T-helper 2 cell (primary cell): Measurements from ENCODE around the gene MEX3A.
"Not testable (repeated sequence)": the region's sequence is repeated elsewhere in the genome, so short reads cannot be mapped to it uniquely, and the experiment has no call there.

ENCODE experiments used
- DNase-seq, 5 experiments: peaks; one replicate each; pipeline versions ENCODE4 v3.0.0 to v3.0.0-alpha.2; 2012 to 2022

The MEX3A gene

DNA sequence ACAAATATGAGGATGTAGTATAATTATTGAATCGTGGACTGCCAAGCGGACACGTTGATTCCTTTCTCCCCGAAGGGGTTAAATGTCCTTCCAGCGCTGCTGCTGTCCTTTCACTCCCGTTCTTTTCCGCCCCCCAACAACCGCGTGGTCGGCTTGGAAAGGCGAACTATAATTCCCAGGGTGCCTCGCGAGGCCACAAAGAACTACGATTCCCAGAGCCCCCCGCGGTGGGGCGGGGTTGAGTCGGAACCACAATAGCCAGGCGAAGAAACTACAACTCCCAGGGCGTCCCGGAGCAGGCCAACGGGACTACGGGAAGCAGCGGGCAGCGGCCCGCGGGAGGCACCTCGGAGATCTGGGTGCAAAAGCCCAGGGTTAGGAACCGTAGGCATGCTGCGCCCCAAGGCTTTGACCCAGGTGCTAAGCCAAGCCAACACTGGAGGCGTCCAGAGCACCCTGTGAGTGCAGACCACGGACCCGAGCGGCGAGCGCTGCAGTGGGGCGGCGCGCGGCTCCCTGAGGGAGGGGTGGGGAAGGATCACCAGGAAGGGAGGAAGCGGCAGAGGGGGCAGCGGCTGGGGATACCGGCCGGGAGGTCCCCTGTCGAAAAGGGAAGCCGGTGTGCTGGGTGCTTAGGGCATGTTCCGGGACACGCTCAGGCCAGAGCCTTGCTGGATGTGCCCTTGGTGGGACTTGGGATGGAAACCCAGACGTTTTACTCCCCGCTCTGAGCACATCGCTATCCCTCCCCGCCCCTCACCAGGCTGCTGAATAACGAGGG lies 27.6 kb downstream of the MEX3A start, which contains the start of gene LAMTOR2:
LAMTOR2 (plus strand) TSS at position 283 of the 781 bp plus-strand sequence; CDS start at position 391, 108 bp downstream.
- peak; percentile 80 to 97 (median 93) for DNase-seq

DNA sequence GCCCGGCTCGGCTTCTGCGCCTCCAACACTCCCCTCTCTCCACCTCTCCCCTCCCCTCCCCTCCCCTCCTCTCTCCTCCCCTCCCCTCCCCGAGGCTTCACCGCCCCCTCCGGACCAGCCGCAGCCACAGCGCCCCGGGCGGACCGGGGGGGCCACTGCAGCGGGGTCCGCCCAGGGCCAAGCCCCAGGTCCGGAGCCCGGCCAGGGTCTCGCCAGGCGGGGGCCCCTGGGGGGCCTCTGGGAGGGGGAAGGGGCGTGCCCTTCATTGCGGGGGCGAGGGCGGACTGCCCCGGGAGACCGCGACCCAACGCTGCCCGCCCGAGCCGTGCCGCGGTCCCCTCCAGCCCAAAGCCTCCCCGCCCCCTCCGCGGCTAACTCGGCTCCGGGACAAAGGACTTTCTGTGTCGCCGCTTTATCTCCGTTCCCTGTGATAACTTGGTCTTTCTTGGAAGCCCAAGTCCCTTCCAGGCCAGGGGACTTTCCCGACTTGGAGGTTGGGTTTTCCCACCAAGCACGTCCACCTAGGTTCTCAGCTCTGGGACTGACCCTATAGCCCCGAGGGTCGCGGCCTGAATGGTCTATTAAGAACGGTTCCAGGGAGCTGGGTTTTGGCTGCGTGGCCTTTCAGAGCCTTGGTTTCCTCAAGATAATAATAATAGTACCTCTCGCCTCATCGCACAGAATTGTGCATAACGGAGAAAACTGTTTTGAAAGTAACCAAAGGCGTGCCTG lies 28.3 kb downstream of the MEX3A start, which contains the start of gene UBQLN4:
UBQLN4 (minus strand) TSS at position 31 of the 732 bp plus-strand sequence. CDS start 97 bp downstream, outside the sequence.
- DNase-seq, result peak; percentile 65 to 90 (median 79)

DNA sequence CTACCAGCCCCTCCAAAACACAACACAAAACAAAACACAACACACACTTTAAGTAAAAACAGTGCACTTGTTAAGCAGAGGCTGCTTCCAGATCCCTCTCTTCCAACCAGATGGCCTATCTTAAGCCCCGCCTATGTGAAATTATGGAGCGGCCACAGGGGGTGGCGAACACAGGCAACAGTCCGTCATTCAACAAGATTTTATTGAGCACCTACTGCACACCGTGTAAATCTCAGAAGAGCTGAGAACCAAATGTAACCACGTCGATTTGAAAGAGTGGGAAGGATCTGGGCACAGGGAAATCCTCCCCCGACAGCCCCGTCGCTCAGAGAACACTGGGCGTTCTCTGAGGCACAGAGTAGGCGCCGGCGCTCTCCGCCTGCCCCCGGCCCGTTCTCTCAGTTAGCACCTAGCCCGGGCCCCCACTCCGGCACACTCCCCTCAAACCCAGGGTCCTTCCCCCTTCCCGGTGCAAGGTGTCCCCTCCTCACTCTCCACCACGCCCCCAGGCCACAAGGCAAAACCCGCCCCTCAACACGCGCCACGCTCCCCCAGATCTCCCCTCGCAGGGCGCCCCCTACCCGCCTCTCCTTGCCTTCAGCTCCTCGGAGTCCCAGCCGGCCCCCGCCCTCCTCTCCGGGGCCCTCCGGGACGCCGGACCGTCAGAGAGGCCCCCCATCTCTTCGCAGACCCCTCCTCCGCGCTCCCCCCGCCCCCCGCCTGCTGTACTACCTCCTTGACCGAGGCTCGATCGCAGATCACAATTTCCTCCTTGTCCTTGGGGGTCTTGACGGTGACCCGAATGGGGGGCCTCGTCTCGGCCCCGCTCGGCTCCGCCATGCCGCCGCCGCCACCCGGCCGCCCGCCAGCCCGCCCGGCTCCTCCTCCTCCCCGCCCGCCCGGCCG lies 29.1 kb downstream of the MEX3A start:
- DNase-seq, result peak; percentile 45 to 70 (median 60)

DNA sequence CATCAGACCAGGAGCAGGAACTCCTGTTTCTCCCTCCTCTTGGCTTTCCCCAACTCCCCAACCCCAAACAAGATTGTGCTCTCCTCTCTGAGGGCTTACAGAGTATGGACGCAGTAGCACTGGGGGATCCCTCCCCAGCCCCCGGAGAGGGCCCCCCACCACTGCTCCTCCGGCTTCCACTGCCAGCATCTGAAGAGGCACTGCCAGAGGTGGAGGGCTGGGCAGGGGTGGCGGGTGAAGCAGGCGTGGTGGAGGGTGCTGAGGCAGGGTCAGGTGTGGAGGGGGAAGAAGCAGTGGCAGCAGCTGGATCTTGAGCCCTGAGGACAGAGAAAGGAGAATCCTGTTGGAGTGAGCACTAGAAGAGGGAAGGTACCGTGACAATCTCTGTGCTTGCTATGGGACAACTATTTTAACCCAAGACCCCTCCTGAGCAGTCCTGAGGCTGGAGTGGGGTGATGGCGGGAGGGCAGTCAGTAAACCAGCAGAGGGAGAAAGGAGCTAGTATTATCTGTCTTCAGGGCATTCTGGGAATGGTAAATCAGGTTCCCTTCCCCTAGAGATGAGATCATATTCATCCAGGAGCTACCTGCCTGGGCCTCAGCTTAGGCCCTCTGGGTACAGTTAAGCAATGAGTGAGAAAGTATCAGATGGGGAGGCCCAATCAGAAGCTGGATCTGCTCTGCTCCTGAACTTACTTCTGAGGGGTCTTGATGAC lies 31.1 kb downstream of the MEX3A start:
- DNase-seq, result no peak

DNA sequence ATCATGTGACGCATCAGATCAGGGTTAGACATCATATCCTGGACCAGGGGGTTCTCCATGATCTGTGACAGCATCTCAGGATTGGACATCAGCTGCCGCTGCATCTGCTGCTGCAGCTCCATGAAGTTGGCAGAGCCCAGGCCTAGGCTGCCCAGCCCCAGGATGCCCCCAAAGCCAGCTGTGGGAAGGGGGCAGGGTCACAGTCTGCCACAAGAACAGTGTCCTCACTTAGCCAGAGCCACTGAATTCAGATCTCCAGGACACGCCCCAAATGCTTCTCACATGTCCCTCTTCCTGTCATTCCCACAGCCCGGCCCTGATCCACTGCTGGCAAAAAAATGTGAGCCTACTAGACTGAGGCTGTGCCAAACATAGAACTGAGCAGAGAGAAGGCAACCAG lies 31.9 kb downstream of the MEX3A start:
- no peak for DNase-seq

DNA sequence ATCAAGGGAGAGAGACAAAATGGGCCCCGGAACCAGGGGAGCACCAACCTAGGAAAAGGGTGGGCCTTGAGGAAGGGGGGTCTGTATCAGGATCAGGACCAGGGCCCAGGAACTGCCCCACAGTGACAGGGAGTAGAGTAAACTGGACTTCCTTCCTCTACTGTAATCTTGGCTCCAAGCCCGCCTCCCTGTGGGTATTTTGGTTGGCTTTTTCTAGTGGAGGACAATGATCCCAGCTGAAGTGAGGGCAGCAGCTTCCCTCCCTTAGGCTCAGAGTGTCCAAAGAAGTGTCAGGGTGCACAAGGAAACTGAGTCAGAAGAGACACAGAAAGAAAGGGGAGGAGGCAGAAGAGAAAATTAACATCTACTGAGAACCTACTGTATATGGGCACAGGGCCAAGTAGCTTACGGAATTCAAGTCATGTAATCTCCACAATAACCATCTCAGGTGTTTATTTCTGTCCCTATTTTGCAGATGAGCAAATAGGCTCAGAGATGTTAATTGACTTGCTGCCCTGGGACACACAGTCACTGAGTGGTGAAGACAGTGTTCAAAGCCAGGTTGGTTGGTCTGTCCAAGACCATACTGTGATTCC lies 33.5 kb downstream of the MEX3A start:
- no peak for DNase-seq

DNA sequence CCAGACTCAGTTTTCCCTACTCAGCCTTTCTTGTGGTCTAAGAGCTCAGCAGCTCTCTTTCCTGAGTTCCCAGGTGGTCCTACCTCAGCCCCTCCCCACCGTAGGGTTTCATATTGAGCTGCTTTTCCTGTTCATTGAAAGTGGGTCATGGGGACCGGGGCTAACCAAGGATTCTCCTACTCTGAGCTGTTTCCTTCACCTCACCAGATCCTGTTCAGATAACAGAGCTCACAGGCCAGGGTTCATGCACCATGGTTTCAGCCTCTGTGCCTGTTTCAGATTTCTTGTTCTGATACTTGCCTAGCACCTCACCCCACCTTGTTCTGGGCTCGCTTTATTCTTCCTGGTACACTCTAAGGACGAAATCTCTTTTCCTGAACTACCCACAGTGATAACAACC lies 37.2 kb downstream of the MEX3A start:
- DNase-seq, result peak in 2 of 5 experiments; percentile 8 to 88

DNA sequence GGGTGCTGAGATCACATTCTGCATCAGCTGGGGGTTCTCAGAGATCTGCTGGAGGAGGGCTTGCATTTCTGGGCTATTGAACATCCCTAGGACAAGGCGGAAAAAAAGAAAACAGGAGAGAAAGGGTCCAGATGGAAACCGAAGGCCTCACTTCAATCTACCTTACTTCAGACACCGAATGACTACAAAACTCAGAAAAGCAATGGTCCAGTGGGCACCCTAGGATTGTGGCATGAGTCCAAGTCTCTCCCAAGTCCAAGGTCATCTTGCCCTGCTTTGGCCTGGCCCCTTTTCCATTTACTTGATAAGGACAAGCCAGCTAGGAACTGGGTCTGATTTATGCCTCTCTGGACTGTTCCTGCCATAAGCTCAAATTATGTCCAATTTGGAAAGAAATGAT lies 39.4 kb downstream of the MEX3A start:
- no peak for DNase-seq

DNA sequence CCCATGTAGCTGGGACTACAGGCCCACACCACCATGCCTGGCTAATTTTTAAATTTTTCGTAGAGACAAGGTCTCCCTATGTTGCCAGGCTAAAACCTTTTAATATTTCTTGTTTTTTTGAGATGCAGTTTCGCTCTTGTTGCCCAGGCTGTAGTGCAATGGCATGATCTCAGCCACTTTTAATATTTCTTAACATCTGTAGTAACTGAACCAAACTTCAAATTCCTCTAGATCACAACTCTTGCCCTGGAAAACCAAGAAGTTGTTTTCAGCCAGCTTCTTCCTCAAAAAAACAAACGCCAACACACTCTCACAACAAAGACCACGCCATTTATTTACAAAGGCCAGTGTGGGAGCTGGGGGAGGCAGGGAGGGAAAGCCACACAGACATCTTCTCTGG lies 47.3 kb downstream of the MEX3A start:
- not testable (repeated sequence) for DNase-seq

DNA sequence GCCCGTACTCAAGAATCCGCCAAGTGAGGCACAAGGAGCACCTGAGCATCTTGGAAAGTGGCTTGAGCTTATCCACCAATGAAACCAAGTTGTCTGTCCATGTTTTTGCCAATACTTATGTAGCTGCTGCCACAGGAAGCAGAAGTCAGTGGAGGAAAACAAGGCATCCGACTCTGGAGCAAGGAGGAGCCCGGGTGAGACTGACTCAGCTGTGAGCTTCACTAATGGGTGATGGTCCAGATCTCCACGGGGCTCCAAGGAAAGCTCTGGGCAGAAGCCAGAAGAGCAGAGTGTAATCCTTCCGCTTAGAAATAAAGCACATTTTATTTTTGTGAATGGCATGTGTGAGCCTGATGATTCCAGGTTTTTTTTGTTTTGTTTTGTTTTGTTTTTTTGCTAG lies 49.3 kb downstream of the MEX3A start:
- DNase-seq, result no peak

DNA sequence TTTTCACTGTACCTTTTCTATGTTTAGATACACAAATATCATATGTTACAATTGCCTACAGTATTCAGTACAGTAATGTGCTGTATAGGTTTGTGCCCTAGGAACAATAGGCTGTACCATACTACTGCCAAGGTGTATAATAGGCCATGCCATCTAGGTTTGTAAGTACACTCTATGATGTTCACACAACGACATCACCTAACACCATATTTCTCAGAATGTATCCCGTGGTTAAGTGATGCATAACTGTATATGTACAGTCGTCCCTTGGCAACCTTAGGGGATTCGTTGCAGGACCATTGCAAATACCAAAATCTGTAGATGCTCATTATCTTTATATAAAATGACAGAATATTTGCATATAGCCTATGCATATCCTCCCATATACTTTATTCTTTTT lies 55.7 kb downstream of the MEX3A start:
- DNase-seq, result peak in 1 of 5 experiments; percentile 22

DNA sequence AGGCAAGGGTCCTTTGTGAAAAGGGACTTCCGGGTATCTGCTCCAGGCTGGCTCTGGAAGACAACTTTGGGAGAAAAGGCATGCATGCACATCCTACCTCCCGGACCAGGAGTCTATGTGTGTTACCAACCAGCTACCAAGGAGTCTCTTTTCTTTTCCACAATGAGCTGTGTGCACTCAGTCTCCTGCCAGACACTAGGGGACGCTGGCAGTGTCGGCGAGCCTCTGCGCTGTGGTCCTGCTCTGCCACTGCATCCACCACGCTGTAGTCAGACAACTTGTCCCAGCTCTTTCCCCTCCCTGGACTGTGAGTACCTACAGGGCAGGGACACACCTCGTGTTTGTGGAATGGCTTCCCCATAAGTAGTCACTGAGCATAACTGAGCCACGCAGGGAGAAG lies 56.4 kb downstream of the MEX3A start:
- peak in 2 of 5 experiments; percentile 18 to 77 for DNase-seq

DNA sequence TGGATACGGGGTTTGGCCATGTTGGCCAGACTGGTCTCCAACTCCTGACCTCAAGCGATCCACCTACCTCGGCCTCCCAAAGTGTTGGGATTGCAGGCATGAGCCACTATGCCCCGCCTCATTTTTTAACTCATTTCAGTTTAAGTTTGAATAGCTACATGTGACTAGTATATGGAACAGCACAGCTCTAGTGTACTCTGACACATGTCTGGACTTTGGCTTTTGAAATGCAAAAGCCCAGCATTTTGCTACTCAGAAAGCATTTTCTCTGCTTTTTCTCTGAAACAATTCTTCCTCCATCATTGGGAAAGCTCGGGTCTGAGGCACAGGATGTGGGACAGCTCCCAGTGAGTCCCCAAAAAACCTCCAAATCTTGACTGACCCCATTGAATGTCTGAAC lies 57.5 kb downstream of the MEX3A start:
- no peak for DNase-seq
